Subcutaneous adipose tissue (tissue), 4 donors: ENCODE data around the gene ZC3H13. TPM values are rescaled to one million over a fixed set of nuclear protein-coding genes. Genes with fewer than 3 reads are reported as not detected.

Experiments used
- CTCF ChIP-seq: fragments of 450-650 bp; IDR thresholded peaks from one replicate; pipeline ENCODE4 v1.5.1; 2016; ENCODE audit warnings: low read depth, mild to moderate bottlenecking, control low read depth, antibody characterized with exemption, moderate library complexity
- total RNA-seq, 4 donors: library from RNA; depleted of rRNA; stranded (reverse); fragments of >200 nt; gene quantifications; one replicate each; pipeline ENCODE4 v1.1.0, GENCODE V29; 2016

Gene ZC3H13
- total RNA-seq, 4 donors from 2014 or later, result 24.6 to 58.9 (median 28.9) TPM

- no peak for TF ChIP-seq CTCF
Observed at GRCh38 chr13:46043647-46044046, 8.9 kb downstream of the ZC3H13 start.

- no peak for TF ChIP-seq CTCF
Observed at GRCh38 chr13:46041419-46041839, 11.1 kb downstream of the ZC3H13 start.

GRCh38 chr13:46040763-46041162 lies 11.8 kb downstream of the ZC3H13 start:
- no peak for TF ChIP-seq CTCF

GRCh38 chr13:46039411-46040182 lies 12.9 kb downstream of the ZC3H13 start:
- no peak for TF ChIP-seq CTCF

GRCh38 chr13:46038296-46038695 lies 14.2 kb downstream of the ZC3H13 start:
- no peak for TF ChIP-seq CTCF

- no peak for TF ChIP-seq CTCF
Observed at GRCh38 chr13:46035066-46035465, 17.5 kb downstream of the ZC3H13 start.

- TF ChIP-seq CTCF, result no peak
Observed at GRCh38 chr13:46032341-46032740, 20.2 kb downstream of the ZC3H13 start.
